Midbrain (tissue), 1 donor: ENCODE measurements around the gene ARHGEF26.

Experiments
- DNase-seq: peaks from one replicate; lab custom pipeline; 2025; lab: John Stamatoyannopoulos, UW

The ARHGEF26 gene

DNA sequence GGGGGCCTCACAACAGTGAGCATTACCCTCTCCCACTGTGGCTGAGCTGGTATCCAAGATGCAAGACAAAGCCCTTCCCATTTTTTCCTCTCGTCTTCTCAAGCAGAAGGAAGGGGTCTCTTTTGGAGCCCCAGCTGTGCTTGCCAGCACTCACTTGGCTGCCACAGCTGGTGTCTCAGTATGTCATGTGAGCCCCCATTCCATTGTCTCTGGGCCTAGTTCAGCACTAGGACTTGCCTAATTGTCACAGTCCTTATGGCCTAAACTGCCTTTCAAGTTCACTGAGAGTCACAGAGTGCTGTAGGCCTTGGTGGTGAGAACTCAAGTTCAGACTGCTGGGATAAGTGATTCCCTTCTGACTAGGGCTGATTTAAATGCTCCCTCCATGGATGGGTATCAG is 89.8 kb downstream of the ARHGEF26 start:
- no peak for DNase-seq

DNA sequence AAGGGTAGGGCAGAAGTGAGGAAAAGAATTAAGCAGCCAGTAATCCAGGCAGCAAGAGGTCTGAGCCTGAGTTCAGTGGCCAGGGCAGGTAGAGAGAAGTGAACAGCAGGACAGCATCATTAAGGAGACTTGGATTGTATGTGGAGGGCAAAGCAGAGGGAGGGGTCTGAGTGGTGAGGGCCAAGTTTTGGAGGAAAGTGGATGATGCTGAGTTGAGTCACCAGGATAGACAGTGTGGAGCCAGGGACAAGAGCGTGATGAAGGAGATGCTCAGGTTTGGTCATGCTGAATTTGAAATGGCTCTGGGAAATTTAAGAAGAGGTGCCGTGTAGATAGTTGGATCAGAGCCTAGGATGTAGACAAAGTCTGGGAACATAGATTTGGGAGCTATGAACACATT is 93.1 kb downstream of the ARHGEF26 start:
- no peak for DNase-seq

DNA sequence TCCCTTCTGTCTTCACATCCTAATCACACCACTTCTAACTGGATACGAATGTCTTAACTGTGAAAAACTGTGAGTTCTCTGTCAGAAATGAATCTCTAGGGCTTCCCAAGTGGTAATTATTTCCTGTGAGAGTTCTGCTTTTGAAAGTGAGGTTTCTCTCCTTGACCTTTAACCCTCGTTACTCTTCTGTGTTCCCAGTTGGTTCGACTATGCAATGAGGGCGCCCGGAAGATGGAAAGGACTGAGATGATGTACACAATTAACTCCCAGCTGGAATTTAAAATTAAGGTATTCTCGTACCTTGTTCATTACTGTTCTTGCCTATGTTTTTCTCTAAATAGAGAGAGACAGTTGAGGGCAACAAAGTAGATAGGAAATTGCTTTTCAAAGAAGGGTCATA is 96.5 kb downstream of the ARHGEF26 start:
- DNase-seq = no peak

DNA sequence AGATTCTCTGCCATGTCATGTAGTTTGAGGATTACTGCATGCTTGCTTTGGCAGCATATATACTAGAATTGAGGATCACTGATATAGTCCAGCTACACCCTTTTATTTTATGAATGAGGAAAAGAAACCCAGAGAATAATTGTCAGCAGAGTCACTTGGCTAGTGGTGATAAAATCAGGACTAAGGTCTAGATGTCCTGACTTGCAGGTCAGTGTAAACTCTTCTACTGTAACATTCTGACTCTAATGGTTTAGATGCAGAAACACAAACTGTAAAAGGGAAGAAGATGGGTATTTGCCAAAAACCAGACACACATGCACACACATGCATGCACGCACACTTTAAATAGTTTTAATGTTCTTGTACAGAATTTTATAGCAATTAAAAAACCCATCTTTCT is 97.5 kb downstream of the ARHGEF26 start:
- DNase-seq = no peak

DNA sequence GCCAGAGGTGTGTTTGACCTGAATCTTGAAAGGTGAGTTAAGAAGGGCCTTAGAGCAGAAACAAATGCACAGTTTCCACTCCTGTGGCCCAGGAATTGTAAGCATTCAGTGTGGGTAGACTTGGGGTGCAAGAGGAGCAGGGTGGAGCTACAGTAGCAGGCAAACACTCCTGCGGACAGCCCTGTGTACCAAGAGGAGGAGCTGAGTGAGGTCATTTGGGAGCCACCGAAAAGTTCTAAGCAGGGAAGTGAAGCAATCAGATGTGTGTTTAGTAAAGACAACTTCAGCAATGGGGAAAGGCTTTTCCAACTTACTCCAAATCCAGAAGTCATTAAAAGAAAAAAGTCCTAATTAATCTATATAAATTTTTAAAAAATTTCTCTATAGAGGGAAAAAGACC is 99.3 kb downstream of the ARHGEF26 start:
- DNase-seq = no peak

DNA sequence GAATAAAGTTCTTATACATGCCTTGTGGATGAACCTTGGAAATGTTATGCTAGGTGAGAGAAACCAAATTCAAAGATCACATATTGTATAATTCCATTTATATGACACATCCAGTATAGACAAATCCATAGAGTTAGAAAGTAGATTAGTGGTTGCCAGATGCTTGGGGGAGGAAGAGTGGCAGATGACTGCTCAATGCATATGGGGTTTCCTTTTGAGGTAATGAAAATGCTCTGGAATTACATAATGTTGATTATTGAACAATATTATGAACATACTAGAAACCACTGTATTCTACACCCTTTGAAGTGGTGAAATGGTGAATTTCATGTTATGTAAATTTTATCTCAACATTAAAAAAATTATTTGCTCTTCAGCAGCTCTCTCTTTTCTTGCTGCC is 102.3 kb downstream of the ARHGEF26 start:
- DNase-seq = no peak

DNA sequence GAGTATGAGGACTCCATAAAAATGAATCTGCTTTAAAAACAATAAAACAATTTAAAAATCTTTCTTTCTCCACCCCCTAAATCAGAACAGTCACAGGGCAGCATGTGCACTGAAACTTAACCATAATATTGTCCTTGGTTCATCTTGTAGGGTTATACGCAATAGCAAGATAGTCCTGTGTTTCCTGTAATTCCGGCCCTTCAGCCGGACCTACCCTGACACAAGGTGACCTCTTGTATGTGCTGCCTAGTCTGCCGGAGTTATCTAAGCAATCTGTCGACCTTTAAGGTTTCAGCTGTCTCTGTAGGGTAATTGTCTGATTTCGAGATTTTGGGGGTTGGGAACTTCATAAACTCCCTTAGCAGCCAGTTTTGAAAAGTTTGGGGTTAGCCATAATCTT is 103.2 kb downstream of the ARHGEF26 start:
- no peak for DNase-seq

DNA sequence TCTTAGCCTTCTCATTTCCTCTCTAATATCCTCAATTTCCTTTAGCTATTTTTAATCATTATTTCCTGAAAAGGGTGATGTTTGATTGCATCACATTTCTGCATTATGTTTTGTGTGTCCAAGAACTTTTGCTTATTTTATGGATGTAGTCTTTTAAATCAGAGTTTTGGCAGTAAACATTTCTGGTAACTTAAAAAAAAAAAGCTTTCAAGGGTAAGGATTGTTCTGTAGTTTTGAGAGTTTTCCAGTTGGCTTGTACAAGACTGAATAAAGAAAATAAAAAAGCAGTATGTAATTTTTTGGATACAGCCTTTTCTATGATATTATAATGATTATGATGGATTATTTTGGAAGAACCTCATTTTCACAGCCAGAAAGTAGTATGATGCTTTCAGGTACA is 103.7 kb downstream of the ARHGEF26 start:
- no peak for DNase-seq

DNA sequence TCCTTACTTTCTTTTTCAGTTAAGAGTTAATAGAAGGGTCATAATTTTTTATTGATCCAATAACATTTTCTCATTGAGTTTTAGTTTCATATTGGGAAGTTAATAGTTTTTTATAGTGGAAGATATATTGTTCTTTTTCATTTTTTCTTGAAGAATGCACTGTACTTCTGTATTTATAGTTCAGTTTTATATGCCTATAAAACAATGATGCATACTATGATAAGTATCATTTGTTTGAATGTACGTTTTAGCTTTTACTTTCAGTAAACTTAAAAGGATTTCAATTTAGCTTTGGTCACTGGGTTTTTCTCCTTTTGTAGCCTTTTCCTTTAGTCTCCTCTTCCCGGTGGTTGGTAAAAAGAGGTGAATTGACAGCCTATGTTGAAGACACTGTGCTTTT is 104.3 kb downstream of the ARHGEF26 start:
- no peak for DNase-seq

DNA sequence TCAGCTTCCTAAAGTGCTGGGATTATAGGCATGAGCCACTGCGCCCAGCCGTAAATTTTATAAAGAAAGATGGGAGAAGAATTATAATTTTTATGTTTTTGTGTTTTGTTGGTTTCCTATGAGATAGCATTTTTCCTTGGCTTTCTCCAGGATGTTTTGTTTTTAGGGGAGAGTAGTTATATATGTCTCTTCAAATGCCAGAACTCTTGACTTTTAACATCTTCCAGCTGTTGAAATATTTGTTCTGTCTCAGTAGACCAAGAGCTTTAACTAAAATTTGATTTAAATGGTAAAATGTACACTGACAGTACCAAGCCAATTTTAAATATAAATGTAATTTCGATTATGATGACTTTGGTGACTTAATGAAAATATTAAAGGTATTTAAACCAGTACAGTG is 106.3 kb downstream of the ARHGEF26 start:
- DNase-seq = no peak

DNA sequence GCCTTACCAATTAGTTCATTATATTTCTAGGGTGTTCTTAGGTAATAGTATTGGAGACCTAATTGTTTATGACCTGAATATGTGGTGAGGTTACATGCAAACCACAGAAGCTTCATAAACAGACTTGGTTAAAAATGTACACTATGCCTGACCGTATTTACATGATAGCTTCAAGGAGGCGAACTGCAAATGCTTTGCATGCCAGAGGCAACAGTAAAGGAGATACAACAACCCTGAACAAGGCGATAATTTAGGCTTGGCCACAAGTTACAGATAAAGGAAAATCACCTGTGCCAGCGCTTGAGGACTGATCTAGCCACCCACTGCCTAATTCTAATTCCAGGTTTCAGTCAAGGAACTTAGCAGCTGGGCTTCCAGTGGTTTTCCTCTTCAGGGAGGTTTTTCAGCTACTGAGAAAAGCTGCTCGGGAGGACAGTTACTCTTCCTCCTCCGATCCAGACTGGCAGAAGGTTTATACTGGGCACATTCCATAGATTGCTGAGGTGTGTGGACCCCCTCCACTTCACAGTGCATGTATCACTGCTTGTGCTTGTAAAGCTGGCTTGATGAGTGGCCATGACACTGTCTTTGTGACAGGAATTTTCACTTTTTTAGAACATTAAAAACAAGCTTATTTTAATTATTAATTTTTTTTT is 107.5 kb downstream of the ARHGEF26 start:
- DNase-seq = no peak

DNA sequence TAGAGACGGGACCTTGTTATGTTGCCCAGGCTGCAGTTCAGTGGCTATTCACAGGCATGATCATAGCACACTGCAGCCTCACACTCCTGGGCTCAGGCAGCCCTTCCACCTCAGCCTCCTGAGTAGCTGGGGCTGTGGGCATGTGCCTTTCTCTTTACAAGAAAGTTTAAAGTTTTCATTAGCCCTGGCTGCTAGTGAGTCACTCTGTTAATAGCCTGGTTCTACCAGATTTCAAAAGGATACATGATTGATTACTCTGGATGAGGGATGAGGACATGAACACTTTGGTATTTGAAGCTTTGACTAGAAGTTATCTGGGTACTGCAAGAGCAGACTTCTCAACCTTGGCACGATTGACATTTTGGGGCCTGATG is 108.0 kb downstream of the ARHGEF26 start:
- no peak for DNase-seq

DNA sequence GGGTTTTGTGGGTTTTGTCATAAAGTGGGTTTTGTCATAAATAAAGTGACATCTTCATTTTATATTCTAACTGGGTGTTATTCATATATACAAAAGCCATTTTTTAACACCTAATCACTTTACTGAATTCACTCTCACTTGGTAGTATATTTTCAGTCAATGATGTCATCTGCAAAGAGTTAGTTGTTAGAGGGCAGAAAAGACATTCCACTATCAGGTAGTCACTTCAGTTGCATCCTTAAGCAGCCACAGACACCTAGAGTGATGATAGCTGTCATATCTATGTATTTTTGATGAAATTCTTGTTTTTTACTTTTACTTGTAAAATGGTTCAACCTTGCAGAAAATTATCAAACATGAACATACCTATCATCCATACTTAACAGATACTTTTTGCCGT is 114.1 kb downstream of the ARHGEF26 start:
- DNase-seq = no peak

DNA sequence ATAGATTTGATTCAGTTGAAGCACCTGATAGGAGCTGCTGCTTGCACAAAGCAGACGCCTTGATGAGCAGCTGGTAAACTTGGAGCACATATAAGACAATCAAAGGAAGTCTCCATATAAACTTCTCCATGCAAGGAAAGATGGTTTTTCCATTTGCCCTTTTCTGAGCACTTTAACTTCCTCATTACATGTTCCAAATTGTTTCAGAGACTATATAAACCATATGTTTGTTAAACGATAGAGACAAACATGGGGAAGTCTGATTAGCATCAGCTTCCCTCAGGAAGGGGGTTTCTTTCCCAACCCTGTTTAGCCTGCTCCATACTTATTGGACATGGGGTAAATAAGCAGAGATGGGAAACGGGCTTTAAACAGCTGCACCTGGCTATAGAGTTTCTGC is 115.1 kb downstream of the ARHGEF26 start:
- DNase-seq = no peak

DNA sequence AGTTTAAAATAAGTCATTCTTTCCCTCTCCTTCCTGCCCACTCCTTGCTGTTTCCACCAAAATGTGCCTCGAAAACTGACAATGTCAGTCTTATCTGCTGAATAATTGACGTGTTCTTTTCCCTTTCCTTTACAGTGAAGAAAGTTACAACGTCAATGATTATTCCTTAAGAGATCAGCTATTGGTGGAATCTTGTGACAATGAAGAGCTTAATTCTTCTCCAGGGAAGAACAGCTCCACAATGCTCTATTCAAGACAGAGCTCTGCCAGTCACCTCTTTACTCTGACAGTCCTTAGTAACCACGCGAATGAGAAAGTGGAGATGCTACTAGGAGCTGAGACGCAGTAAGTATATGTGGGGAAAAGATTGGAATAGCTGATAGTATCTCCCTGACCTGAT is 119.0 kb downstream of the ARHGEF26 start:
- DNase-seq = no peak

DNA sequence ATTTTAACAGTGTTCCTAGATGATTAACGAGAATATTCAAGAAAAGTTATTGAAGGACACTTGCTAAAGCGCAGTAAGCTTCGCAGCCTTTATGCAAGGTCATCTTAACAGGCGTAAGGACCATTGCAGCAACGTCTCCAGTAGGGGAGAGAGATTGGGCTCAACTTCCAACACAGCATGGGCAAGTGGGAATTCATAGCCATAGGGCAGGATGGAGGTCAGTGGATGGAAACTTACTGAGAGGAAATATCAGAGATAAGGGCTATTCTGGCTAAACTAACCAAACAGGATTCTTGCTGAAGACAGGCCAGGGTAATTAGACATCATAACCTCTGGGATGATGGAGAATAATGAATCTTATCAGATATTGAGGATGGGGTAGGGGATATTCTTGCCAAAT is 120.3 kb downstream of the ARHGEF26 start:
- no peak for DNase-seq

DNA sequence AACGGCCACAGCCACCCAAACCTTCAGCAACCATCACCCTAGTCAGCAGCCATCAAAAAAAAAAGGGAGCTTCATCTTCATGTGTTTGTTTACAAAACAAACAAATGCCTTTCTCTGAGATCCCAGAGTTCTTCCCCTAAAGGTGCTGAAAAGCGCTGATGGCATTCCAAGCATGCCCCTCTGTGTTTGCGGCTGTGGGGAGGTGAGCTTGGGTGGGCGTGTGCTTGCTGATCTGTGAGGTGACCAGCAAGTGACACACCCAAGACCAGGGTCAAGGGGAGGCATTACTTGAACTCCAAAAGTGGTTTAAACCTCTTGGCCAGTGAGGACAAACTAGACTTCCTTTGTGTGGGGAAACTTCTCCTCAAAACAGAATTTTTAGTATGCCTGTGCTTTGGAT is 121.6 kb downstream of the ARHGEF26 start:
- no peak for DNase-seq

DNA sequence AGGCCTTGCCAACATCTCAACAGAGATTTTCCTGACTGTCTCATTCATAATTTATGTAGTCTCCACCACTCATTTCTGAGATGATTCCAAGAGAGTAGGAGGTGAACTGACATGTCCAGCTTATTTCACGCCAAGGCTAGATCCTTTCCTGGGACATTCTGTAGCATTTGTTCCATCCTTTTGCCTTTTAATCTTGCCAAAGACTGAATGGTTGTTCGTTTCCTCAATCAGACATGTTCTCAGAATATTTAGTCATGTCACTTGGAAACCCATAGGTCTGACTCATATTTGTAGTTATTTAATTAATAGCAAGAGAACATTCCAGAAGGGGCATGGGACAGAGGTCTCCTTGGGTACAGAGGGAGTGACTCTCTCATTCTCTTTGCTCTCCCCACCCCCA is 122.2 kb downstream of the ARHGEF26 start:
- no peak for DNase-seq

DNA sequence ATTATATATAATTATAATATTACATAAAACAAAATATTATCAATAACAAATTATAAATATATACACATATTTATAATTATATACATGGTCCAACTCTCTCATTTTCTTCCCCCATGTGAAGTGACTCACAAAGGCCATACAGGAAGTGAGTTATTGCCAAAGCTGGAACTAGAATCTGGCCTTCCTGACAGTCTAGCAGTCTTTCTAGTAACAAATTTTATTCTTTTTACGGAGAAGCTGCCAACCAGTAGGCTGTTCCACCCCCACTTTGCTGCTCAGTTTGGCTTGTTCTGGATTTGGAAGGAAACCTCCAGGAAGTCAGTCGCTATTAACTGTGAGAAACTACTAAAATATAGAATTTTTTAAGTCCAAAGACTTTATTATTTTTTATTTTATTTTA is 123.5 kb downstream of the ARHGEF26 start:
- no peak for DNase-seq

DNA sequence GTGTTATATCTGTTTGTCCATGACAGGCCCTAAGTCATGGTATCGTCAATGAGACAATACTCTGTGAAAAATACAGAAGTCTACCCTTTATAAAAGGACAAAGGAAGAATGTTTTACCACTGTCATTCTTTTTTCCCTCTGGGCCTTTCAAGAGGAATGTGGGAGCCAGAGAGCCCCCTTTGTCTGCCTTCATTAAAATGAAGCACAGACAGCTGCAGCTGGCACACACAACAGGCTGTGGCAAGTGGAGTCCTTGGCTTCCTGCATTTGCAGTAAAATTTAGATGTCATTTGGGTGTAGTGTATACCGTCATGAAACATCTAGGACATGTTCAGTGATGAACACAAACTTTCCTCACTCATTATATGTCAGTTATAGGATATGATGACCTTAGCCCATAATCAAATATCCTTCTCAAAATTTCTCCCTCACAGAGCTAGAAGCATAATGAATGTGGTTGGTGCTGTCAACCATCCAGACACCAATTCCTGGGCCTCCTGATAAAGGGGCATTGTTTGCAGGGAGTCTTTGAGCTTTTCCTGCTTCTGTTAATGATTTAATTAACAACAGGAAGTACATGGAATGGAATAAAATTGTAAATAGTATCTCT is 126.7 kb downstream of the ARHGEF26 start:
- DNase-seq = peak; percentile 58

DNA sequence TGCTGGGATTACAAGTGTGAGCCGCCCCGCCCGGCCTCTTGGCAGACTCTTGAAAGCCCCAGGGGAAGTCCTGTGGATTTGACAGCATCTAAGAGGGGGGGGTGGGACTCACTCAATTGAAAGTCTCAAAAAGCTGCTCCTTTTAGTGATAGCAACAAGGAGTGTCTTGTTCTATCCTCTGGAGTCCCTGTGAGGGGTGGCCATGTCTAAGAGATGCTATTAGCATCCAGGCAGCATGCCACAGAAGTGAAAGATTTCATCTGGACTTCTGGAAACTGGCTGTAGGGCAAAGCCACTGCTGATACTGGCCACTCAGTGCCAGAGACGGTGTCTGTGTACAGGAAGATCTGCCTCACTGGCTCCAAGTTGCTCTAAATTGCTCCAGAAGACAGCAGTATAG is 129.1 kb downstream of the ARHGEF26 start:
- no peak for DNase-seq

DNA sequence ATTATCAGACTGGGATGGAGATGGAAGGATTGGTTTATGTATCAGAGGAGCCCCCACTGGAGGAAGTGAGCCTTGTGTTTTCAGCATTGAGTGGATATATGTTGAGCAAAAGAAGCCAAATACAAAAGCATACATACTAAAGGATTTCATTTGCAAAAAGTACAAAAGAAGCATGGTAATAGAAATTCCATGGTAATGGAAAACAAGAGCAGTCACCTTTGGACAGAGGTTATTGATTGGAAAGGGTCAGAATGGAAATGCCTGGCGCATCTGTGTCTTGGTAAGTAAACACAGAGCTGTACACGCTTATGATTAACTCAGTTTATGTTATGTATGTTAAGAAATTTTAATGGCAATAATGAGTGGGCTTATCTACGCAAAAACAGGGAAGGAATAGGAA is 130.4 kb downstream of the ARHGEF26 start:
- DNase-seq = no peak

DNA sequence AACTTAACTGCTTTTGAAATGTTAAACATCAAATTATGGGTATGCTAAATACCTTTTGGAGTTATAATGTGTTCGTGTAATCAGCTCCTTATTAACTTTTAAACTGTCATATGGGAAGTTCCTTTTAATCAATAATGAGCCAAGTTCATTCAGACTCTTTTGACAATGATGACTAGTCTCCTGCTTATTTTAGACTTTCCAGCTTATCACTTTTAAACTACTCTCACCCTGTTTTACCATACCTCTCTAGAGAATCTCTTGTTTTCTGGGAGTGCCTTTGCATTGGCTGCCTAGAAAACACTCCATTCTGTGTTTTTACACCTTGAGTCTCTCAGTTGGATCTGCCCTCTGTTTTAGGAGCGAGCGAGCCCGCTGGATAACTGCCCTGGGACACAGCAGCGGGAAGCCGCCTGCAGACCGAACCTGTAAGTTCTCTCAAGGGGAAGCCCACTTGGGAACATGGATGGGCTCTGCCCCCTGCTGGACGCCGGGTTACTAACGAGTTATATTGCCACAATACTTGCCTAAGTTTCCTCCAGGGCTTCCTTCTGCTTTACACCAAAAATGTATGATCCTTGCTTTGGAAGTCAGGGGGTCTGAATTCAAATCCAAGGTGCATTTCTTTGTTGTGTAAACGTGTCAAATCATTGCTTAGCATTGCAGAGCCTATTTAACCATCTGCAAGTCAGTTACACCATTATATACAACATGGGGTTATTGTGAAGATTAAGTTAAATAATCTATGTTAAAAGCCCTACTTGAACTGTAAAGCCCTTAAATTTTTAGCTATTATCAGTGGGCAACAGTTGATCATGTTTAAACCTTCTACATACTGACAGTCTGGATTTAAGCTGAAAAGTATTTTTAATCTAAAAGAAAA is 131.8 kb downstream of the ARHGEF26 start:
- DNase-seq = peak; percentile 87
